GM18505 (cell line): Measurements from ENCODE around the gene C19orf67.
A peak's percentile ranks its signal among the peaks of the same experiment; 100 is the strongest.

ENCODE experiments used
- ATAC-seq: cut with Tn5 transposase; IDR thresholded peaks from one replicate; pipeline ENCODE4 v1.9.1; 2021; ENCODE audit not compliant: unreplicated experiment
- POLR2A ChIP-seq: IDR thresholded peaks from 4 replicates; pipeline ENCODE4 v1.6.1; 2011; ENCODE audit warnings: borderline replicate concordance; ENCODE audit not compliant: insufficient read depth, insufficient read length; ENCODE audit errors: extremely low read depth

C19orf67 gene

GRCh38 chr19:14101003-14101545 is 15.5 kb upstream of the C19orf67 start:
- no peak for ATAC-seq

GRCh38 chr19:14097532-14098151 is 12.1 kb upstream of the C19orf67 start:
- TF ChIP-seq POLR2A = no peak
- no peak for ATAC-seq

More at GRCh38 chr19:14101003-14101545, 15.5 kb upstream of the C19orf67 start:
- no peak for TF ChIP-seq POLR2A

DNA sequence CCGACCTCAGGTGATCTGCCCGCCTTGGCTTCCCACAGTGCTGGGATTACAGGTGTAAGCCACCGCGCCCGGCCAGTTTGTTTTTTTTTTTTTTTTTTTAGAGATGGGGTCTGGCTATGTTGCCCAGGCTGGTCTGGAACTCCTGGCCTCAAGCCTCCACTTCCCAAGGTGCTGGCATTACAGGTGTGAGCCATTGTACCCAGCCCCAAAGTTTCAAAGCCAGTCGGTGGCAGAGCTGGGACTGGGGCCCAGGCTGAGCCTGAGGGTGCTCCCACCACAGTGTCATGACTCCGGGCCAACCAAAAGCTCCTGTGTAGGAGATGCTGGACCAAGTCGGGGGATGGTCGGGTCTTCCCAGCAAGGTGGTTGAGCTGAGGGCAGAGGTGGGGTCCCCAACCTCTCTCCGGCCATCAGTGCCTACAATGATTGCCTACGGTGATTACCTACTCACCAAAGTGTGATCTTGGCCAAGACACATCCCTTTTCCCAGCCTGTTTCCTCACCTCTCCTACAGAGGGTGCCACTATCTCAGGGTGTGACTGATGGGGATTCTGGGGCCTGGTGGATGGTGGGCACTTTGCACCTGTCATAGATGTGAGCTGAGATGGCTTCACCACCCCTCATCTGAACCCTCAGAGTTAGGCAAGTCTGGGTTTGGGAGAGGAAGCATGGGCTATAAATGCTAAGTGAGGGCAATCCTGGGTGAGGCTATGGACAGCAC is 10.8 kb upstream of the C19orf67 start:
- TF ChIP-seq POLR2A = no peak
- ATAC-seq = no peak

- no peak for TF ChIP-seq POLR2A
- no peak for ATAC-seq
Measured at GRCh38 chr19:14094854-14095253, 9.3 kb upstream of the C19orf67 start.

DNA sequence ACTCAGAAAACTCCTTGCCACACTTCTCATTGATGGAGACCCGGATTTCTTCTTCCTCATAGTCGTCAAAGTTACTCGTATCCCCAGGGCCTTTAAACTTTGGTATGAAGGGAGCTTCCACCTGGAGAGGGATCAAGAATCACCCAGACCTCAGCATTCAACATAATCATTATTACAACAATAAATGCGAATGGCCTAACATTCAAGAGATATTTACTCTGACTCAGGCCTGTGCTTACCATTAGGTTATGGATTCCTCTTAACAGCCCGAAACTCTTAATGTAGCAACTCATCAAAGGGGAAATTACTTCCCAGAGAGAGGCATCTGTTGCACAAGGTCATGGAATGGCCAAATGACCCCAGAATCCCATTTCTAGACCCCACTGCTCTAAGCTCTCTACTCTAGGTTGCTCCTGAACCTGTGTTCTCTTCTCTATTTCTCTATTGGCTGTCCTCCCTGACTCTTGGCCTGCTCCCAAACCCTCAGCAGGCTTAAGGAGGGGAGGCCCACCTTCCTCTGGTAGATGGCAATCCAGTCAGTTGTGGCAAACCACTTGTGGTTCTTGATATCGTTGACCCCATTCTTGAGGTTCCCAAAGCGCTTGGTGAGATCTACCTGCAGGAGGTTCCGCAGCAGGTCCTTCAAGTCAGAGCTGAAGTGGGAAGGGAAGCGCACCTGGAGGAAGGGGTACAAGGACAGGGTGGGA is 7.7 kb upstream of the C19orf67 start:
- TF ChIP-seq POLR2A = no peak
- no peak for ATAC-seq

GRCh38 chr19:14091813-14092462 is 6.4 kb upstream of the C19orf67 start:
- peak; percentile 1 for ATAC-seq
- TF ChIP-seq POLR2A = no peak

GRCh38 chr19:14091081-14091812 is 5.7 kb upstream of the C19orf67 start:
- ATAC-seq = peak; percentile 47
- peak; percentile 71 for TF ChIP-seq POLR2A

DNA sequence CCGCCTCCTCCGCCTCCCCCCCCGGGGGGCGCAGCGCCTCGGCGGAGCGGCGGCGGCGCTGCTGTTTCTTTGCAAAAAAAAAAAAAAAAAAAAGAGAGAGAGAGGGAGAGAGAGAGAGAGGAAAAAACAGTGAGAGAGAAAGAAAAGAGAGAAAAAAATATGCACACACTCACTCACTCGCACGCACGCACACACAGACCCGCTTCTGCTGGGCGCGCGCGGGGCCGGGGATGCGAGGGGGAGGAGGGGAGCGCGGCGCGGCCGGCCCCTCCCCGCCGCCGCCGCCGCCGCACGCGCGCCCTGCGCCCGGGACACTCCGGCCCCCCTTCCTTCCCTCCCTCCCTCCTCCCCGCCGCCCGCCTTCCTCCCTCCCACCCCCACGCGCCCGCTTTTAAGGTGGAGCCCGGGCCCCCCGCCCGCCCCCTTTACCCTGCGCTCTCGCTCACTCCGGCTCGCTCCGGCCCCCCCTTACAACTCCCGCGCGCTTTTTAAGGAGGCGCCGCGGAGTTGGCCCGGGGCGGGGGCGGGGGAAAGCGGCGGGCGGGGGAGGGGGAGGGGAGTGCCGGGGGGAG is 5.0 kb upstream of the C19orf67 start, which contains the start of gene SAMD1:
TSS of gene SAMD1 (minus strand) at position 243 of the 572 bp plus-strand sequence.
- ATAC-seq = peak; percentile 40
- no peak for TF ChIP-seq POLR2A

DNA sequence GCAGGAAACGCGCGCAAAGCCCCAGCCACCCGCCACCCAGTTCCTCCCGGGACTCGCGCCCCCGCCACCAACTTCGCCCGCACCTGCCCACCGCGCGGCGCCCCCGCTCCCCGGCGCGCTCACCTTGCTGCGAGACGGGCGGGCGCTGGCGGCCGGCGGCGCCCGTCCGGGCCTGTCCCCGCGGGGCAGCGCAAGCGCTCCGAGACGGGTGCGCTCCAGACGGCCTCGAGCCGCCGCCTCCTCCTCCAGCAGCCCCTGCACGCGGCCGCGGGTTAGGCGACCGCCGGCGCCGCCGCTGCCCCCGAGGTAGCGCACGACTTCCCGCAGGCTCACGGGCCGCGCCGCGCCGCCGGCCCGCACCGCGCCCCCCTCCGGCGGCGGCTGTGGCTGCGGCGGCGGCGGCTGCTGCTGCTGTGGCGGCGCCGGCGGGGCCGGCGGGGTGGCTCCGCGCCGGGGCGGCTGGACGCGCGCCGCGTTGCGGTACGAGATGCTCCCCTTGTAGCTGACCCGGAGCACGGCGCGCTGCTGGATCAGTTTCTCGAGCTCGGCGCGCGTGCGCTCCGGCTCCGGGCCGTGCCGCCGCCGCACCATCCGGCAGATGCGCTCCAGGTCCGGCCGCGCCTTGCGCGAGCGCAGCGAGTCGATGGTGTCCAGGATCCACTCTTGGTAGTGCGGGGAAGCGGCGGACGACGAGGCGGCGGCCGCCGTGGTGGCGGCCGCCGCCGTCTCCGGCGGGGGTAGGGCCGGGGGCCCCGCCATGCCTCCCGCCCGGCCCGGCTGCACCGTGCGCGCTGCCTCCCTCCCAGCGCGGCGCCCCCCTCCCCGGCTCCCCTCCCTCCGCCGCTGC is 4.3 kb upstream of the C19orf67 start:
- no peak for TF ChIP-seq POLR2A
- ATAC-seq = no peak

DNA sequence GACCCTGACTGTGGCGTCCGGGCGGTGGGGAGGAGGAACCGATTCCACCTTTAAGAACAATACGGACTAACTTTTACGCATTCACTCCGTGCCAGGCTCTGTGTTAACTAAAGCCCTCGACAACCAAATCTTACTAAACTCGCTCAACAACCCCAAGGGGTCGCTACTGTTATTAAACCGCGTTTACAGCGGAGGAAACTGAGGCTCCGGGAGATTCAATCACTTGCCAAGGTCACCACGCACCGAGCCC is 3.8 kb upstream of the C19orf67 start:
- TF ChIP-seq POLR2A = no peak
- ATAC-seq = no peak

DNA sequence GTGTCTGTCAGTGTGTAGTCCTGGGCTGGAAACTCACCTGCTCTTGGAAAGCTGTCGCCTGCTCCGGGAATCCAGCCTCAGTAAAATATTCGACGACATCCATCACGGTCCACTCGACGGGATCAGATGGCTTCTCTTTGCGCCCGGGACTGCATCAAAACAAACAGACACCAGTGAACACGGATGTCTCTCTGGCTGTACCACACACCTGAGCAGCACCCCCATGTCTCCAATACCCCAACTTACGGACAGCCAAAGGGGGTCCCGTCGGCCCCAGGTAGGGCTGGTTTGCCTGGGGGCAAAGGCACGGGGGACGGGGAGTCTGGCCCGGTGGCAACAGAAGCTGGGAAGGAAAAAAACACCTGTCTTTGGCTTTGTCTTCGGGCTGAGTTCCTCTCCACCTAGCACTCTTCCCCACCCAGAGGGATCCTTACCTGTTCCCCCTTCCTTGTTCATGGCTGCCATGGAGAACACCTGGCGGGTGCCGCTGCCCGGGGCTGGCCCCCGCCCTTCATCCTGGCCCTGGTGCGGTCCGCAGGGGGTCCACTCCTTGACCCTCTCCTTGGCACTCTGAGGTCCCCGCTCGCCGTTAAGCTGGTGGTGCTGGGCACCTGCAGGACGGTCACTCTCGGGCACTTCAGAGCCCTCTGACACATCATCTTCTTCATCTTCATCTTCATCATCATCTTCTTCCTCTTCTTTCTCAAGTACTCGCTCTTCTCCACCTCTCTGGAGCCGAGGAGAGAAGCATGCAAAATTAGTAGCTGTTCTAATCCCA is 3.2 kb upstream of the C19orf67 start:
- ATAC-seq = no peak
- TF ChIP-seq POLR2A = no peak

- ATAC-seq = no peak
- TF ChIP-seq POLR2A = no peak
Measured at GRCh38 chr19:14086098-14086497, 515 bp upstream of the C19orf67 start.

DNA sequence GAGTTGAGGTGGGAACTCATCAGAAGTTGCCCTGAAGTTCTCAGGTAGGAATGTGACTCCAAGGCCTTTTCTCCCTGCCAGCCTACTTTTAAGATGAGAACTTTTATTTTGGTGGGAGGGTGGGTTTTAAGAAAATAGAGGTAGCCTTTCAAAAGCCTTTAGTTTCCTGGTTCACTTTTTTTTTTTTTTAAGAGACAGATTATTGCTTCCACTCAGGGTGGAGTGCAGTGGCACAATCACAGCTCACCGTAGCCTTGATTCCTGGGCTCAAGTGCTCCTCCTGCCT is 3.0 kb downstream of the C19orf67 start:
- no peak for ATAC-seq
- no peak for TF ChIP-seq POLR2A
